Gastrocnemius medialis (tissue), 4 donors: Measurements from ENCODE around the gene PCDHB5. TPM values are rescaled to one million over a fixed set of nuclear protein-coding genes. Genes with fewer than 3 reads are reported as not detected.

ENCODE experiments used
- ATAC-seq, 2 donors: fragments of 150-250 bp; one replicate each; pipeline ENCODE4 v1.9.1; 2016
- DNase-seq, 2 donors: peaks; one replicate each; pipeline ENCODE4 v3.0.0-alpha.2; 2019
- H3K27ac ChIP-seq, 4 donors: fragments of 200-600 bp; sonication (generic); 1 replicate in 1 of 4; 2 replicates in 3 of 4; pipeline ENCODE4 v1.5.1; 2016 to 2018; ENCODE audit warnings: mild to moderate bottlenecking in 2 of 4, moderate library complexity in 1 of 4
- H3K27me3 ChIP-seq, 3 donors: fragments of 200-600 bp; sonication (generic) in 2 of 3; 1 replicate in 1 of 3; 2 replicates in 2 of 3; pipeline versions ENCODE4 v1.5.1 to v1.6.0; 2016 to 2019; ENCODE audit warnings: mild to moderate bottlenecking in 1 of 3, moderate library complexity in 1 of 3
- H3K36me3 ChIP-seq, 2 donors: fragments of 200-600 bp; sonication (generic) in 1 of 2; one replicate each; pipeline ENCODE4 v1.5.1; 2017 to 2018
- H3K4me1 ChIP-seq, 2 donors: fragments of 200-600 bp; sonication (generic) in 1 of 2; one replicate each; pipeline ENCODE4 v1.5.1; 2016 to 2017; ENCODE audit warnings: mild to moderate bottlenecking in 2 of 2
- H3K4me3 ChIP-seq, 4 donors: fragments of 200-600 bp; sonication (generic) in 3 of 4; 1 replicate in 1 of 4; 2 replicates in 3 of 4; pipeline ENCODE4 v1.5.1; 2016 to 2019; ENCODE audit warnings: mild to moderate bottlenecking in 2 of 4
- H3K9me3 ChIP-seq, 3 donors: fragments of 200-600 bp; sonication (generic) in 2 of 3; 1 replicate in 1 of 3; 2 replicates in 2 of 3; pipeline ENCODE4 v1.5.1; 2016 to 2019
- POLR2A ChIP-seq, 2 donors: fragments of 450-650 bp; IDR thresholded peaks; one replicate each; pipeline ENCODE4 v1.6.1; 2017; ENCODE audit warnings: antibody characterized with exemption in 2 of 2, mild to moderate bottlenecking in 2 of 2, moderate library complexity in 2 of 2
- in situ Hi-C, 4 donors: fragments of 200-750 bp; cut with MboI; loops; one replicate each; pipeline versions ENCODE4 v1.15.0 to v1.8.0; 2017; ENCODE audit warnings: low sequenced_read_pairs in 4 of 4
- intact Hi-C: fragments of 100-400 bp; cut with DNase I; formaldehyde crosslinking; loops from one replicate; pipeline ENCODE4 v1.15.1; 2023; ENCODE audit warnings: low total_unique reads
- total RNA-seq, 4 donors: library from RNA; depleted of rRNA; stranded (reverse); fragments of >200 nt; gene quantifications; one replicate each; pipeline versions ENCODE4 v1.1.0 to v1.2.3, GENCODE V29; 2016
- TF ChIP-seq, protein P1 (sequence below), 5 experiments: fragments of 450-650 bp in 3 of 5; fragments of 200-600 bp in 2 of 5; sonication (generic) in 2 of 5; IDR thresholded peaks in 4 of 5; conservative IDR thresholded peaks in 1 of 5; 1 replicate in 4 of 5; 2 replicates in 1 of 5; pipeline ENCODE4 v1.5.1; 2016 to 2019; ENCODE audit warnings: antibody characterized with exemption in 5 of 5, mild to moderate bottlenecking in 3 of 5, moderate library complexity in 3 of 5

Gene PCDHB5
- total RNA-seq, 4 donors from 2014 or later: 0.38 to 1.5 (median 0.91) TPM

- no peaks in the 10 kb centered on the region for H3K4me1 ChIP-seq
- in situ Hi-C loops (no loop called here), intact Hi-C loops (no loop called here)
- no peaks in the 10 kb centered on the region for H3K36me3 ChIP-seq
- no peak within 1 kb of the TSS for H3K27ac ChIP-seq
- ATAC-seq: no peak
- no peak for DNase-seq
- peak within 1 kb of the TSS in 1 of 4 donors; percentile 25 for H3K4me3 ChIP-seq
- peaks cover 4 to 5% (median 5%) of the 10 kb centered on the region in 3 donors for H3K9me3 ChIP-seq
- TF ChIP-seq, protein P1, sequence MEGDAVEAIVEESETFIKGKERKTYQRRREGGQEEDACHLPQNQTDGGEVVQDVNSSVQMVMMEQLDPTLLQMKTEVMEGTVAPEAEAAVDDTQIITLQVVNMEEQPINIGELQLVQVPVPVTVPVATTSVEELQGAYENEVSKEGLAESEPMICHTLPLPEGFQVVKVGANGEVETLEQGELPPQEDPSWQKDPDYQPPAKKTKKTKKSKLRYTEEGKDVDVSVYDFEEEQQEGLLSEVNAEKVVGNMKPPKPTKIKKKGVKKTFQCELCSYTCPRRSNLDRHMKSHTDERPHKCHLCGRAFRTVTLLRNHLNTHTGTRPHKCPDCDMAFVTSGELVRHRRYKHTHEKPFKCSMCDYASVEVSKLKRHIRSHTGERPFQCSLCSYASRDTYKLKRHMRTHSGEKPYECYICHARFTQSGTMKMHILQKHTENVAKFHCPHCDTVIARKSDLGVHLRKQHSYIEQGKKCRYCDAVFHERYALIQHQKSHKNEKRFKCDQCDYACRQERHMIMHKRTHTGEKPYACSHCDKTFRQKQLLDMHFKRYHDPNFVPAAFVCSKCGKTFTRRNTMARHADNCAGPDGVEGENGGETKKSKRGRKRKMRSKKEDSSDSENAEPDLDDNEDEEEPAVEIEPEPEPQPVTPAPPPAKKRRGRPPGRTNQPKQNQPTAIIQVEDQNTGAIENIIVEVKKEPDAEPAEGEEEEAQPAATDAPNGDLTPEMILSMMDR (IDR thresholded peaks at IDR 0.05 in 4 of 5, conservative IDR thresholded peaks at IDR 0.05 in 1 of 5): no peak
- TF ChIP-seq POLR2A (IDR thresholded peaks at IDR 0.05): no peak
- H3K27me3 ChIP-seq: peaks cover 0 to 11% (median 3%) of the 10 kb centered on the region in 3 donors
These were observed 52.0 kb downstream of the PCDHB5 start, which contains the start of gene PCDHB9 for GRCh38 chr5:141186897-141187512. PCDHB9 (plus strand) TSS chr5:141187161; CDS start chr5:141187319, 158 bp downstream.

Other genes with a start within 250 kb of the PCDHB5 start
- under 1 TPM in 1 of 4 donors, not detected in 3; 0.13 TPM for gene PCDHAC1, start 208.9 kb upstream of the PCDHB5 start, total RNA-seq
- under 1 TPM in 2 of 4 donors, not detected in 2; 0.03 to 0.13 TPM for gene PCDHAC2, start 168.7 kb upstream of the PCDHB5 start, total RNA-seq
- gene PCDHB1, start 83.8 kb upstream of the PCDHB5 start, total RNA-seq: not detected
- 1 to 10 TPM in 2 of 4 donors, under 1 TPM in 2; 0.71 to 1.7 (median 1.2) TPM for gene PCDHB2, start 40.6 kb upstream of the PCDHB5 start, total RNA-seq
- under 1 TPM in 3 of 4 donors, not detected in 1; 0.61 to 0.72 (median 0.71) TPM for gene PCDHB3, start 34.7 kb upstream of the PCDHB5 start, total RNA-seq
- 1 to 10 TPM in 3 of 4 donors, under 1 TPM in 1; 1.00 to 3.0 (median 1.8) TPM for gene PCDHB4, start 13.4 kb upstream of the PCDHB5 start, total RNA-seq
- gene PCDHB6, start 14.9 kb downstream of the PCDHB5 start, total RNA-seq: under 1 TPM in 3 of 4 donors, not detected in 1; 0.09 to 0.46 (median 0.19) TPM
- under 1 TPM; 0.07 to 0.75 (median 0.20) TPM for gene PCDHB7, start 37.4 kb downstream of the PCDHB5 start, total RNA-seq
- gene PCDHB8, start 42.6 kb downstream of the PCDHB5 start, total RNA-seq: under 1 TPM in 2 of 4 donors, not detected in 2; 0.16 to 0.20 TPM
- gene PCDHB16, start 47.2 kb downstream of the PCDHB5 start, total RNA-seq: 1 to 10 TPM in 3 of 4 donors, under 1 TPM in 1; 0.87 to 2.5 (median 1.7) TPM
- gene PCDHB9, start 52.0 kb downstream of the PCDHB5 start, total RNA-seq: 1 to 10 TPM in 1 of 4 donors, under 1 TPM in 3; 0.15 to 3.0 (median 0.71) TPM
- gene PCDHB10, start 57.1 kb downstream of the PCDHB5 start, total RNA-seq: under 1 TPM; 0.23 to 0.61 (median 0.54) TPM
- gene PCDHB11, start 64.4 kb downstream of the PCDHB5 start, total RNA-seq: 1 to 10 TPM in 1 of 4 donors, under 1 TPM in 3; 0.05 to 1.1 (median 0.53) TPM
- 1 to 10 TPM in 1 of 4 donors, under 1 TPM in 3; 0.41 to 1.1 (median 0.59) TPM for gene PCDHB12, start 73.5 kb downstream of the PCDHB5 start, total RNA-seq
- gene PCDHB13, start 78.7 kb downstream of the PCDHB5 start, total RNA-seq: 1 to 10 TPM in 1 of 4 donors, under 1 TPM in 3; 0.40 to 2.1 (median 0.69) TPM
- gene PCDHB14, start 88.1 kb downstream of the PCDHB5 start, total RNA-seq: 1 to 10 TPM in 1 of 4 donors, under 1 TPM in 3; 0.62 to 1.9 (median 0.76) TPM
- gene PCDHB15, start 110.2 kb downstream of the PCDHB5 start, total RNA-seq: 1 to 10 TPM in 1 of 4 donors, under 1 TPM in 3; 0.33 to 1.2 (median 0.52) TPM
- under 1 TPM in 1 of 4 donors, not detected in 3; 0.49 TPM for gene SLC25A2, start 168.8 kb downstream of the PCDHB5 start, total RNA-seq
- gene TAF7, start 185.6 kb downstream of the PCDHB5 start, total RNA-seq: 10 to 100 TPM; 60.9 to 91.2 (median 79.8) TPM
- gene PCDHGA1, start 195.3 kb downstream of the PCDHB5 start, total RNA-seq: under 1 TPM; 0.65 to 0.97 (median 0.71) TPM
- gene PCDHGA2, start 203.6 kb downstream of the PCDHB5 start, total RNA-seq: 1 to 10 TPM in 2 of 4 donors, under 1 TPM in 2; 0.66 to 1.5 (median 1.2) TPM
- gene PCDHGA3, start 208.6 kb downstream of the PCDHB5 start, total RNA-seq: 1 to 10 TPM; 1.5 to 2.8 (median 2.0) TPM
- 1 to 10 TPM in 1 of 4 donors, under 1 TPM in 3; 0.20 to 1.1 (median 0.74) TPM for gene PCDHGB1, start 214.9 kb downstream of the PCDHB5 start, total RNA-seq
- 1 to 10 TPM; 1.3 to 5.4 (median 1.5) TPM for gene PCDHGA4, start 219.8 kb downstream of the PCDHB5 start, total RNA-seq
- gene PCDHGB2, start 224.8 kb downstream of the PCDHB5 start, total RNA-seq: 1 to 10 TPM in 3 of 4 donors, under 1 TPM in 1; 0.55 to 3.4 (median 1.9) TPM
- gene PCDHGA5, start 229.0 kb downstream of the PCDHB5 start, total RNA-seq: 1 to 10 TPM in 2 of 4 donors, under 1 TPM in 2; 0.07 to 1.8 (median 0.93) TPM
- gene PCDHGB3, start 235.0 kb downstream of the PCDHB5 start, total RNA-seq: 1 to 10 TPM in 3 of 4 donors, under 1 TPM in 1; 0.29 to 2.0 (median 1.2) TPM
- gene PCDHGA6, start 238.7 kb downstream of the PCDHB5 start, total RNA-seq: 1 to 10 TPM in 3 of 4 donors, under 1 TPM in 1; 0.83 to 1.6 (median 1.6) TPM
- gene PCDHGA7, start 247.5 kb downstream of the PCDHB5 start, total RNA-seq: 1 to 10 TPM; 1.3 to 2.4 (median 1.9) TPM